Astrocyte of the cerebellum (primary cell): Measurements from ENCODE around the gene SGMS1.
A peak's percentile ranks its signal among the peaks of the same experiment; 100 is the strongest.

Source experiments
- DNase-seq: peaks from one replicate; pipeline ENCODE4 v3.0.0-alpha.2; 2011; ENCODE audit warnings: low read depth
- H3K4me3 ChIP-seq: 2 replicates; pipeline ENCODE4 v1.5.1; 2011; ENCODE audit warnings: mild to moderate bottlenecking, low read depth, low read length, moderate library complexity
- CTCF ChIP-seq: IDR thresholded peaks from 2 replicates; pipeline ENCODE4 v1.5.1; 2012; ENCODE audit warnings: low read length, low read depth, moderate library complexity, mild to moderate bottlenecking; ENCODE audit errors: missing control alignments
- in situ Hi-C: cut with HindIII; loops from 2 replicates; pipeline ENCODE4 v1.10.0; 2017; ENCODE audit warnings: low sequenced_read_pairs

Gene SGMS1

GRCh38 chr10:50299948-50300669, 323.6 kb downstream of the SGMS1 start:
- TF ChIP-seq CTCF = no peak
- no peak for DNase-seq
- H3K4me3 ChIP-seq = no peak overlapping the region
- in situ Hi-C loops = no loop called here

GRCh38 chr10:50295367-50295766, 328.4 kb downstream of the SGMS1 start:
- TF ChIP-seq CTCF = no peak
- no peak for DNase-seq
- in situ Hi-C loops = no loop called here
- H3K4me3 ChIP-seq = no peak overlapping the region

GRCh38 chr10:50294582-50294981, 329.2 kb downstream of the SGMS1 start:
- DNase-seq = no peak
- no peak overlapping the region for H3K4me3 ChIP-seq
- no peak for TF ChIP-seq CTCF
- in situ Hi-C loops = no loop called here

GRCh38 chr10:50293513-50294313, 330.0 kb downstream of the SGMS1 start:
- TF ChIP-seq CTCF = no peak
- no peak for DNase-seq
- in situ Hi-C loops = no loop called here
- H3K4me3 ChIP-seq = no peak overlapping the region

- peak; percentile 8 for DNase-seq
- peak; percentile 54 for TF ChIP-seq CTCF
- H3K4me3 ChIP-seq = no peak overlapping the region
- in situ Hi-C loops = no loop called here
Measured at GRCh38 chr10:50291261-50291850, 332.4 kb downstream of the SGMS1 start.

GRCh38 chr10:50289196-50289595, 334.6 kb downstream of the SGMS1 start:
- no peak for TF ChIP-seq CTCF
- H3K4me3 ChIP-seq = no peak overlapping the region
- in situ Hi-C loops = no loop called here
- DNase-seq = no peak
